HG02588 (cell line): Measurements from ENCODE around the gene PTGFRN.
"Not testable (repeated sequence)": the region's sequence is repeated elsewhere in the genome, so short reads cannot be mapped to it uniquely, and the experiment has no call there.

Experiments used
- ATAC-seq: cut with Tn5 transposase; IDR thresholded peaks from one replicate; pipeline ENCODE4 v1.9.1; 2021; ENCODE audit warnings: mild to moderate bottlenecking, moderate library complexity; ENCODE audit not compliant: unreplicated experiment

Gene PTGFRN

GRCh38 chr1:116915086-116915661 is 5.5 kb downstream of the PTGFRN start:
- ATAC-seq: no peak

- ATAC-seq: no peak
These were observed 6.3 kb downstream of the PTGFRN start for GRCh38 chr1:116916002-116916401.

GRCh38 chr1:116916533-116917445 is 7.1 kb downstream of the PTGFRN start:
- no peak for ATAC-seq

- ATAC-seq: no peak
These were observed 9.1 kb downstream of the PTGFRN start for GRCh38 chr1:116918714-116919357.

GRCh38 chr1:116919802-116920201 is 10.1 kb downstream of the PTGFRN start:
- no peak for ATAC-seq

- no peak for ATAC-seq
These were observed 10.5 kb downstream of the PTGFRN start for GRCh38 chr1:116920211-116920610.

- ATAC-seq: no peak
These were observed 11.7 kb downstream of the PTGFRN start for GRCh38 chr1:116921301-116921885.

- no peak for ATAC-seq
These were observed 12.2 kb downstream of the PTGFRN start for GRCh38 chr1:116921937-116922336.

- no peak for ATAC-seq
These were observed 13.7 kb downstream of the PTGFRN start for GRCh38 chr1:116923421-116923820.

- ATAC-seq: no peak
These were observed 17.5 kb downstream of the PTGFRN start for GRCh38 chr1:116927049-116927798.

GRCh38 chr1:116929961-116930592 is 20.4 kb downstream of the PTGFRN start:
- ATAC-seq: no peak

GRCh38 chr1:116931016-116931918 is 21.6 kb downstream of the PTGFRN start:
- no peak for ATAC-seq

- no peak for ATAC-seq
These were observed 24.1 kb downstream of the PTGFRN start for GRCh38 chr1:116933606-116934515.

- no peak for ATAC-seq
These were observed 25.0 kb downstream of the PTGFRN start for GRCh38 chr1:116934586-116935207.

- no peak for ATAC-seq
These were observed 28.5 kb downstream of the PTGFRN start for GRCh38 chr1:116938216-116938615.

GRCh38 chr1:116939780-116940543 is 30.2 kb downstream of the PTGFRN start:
- ATAC-seq: not testable (repeated sequence)
